Large intestine (tissue), 3 donors: ENCODE results near the gene DLK2. TPM values are rescaled to one million over a fixed set of nuclear protein-coding genes. Genes with fewer than 3 reads are reported as not detected.
A peak's percentile ranks its signal among the peaks of the same experiment; 100 is the strongest.

ENCODE experiments used
- DNase-seq, 2 donors: peaks; one replicate each; pipeline versions ENCODE4 v3.0.0 to v3.0.0-alpha.2; 2013
- H3K27ac ChIP-seq: one replicate; pipeline ENCODE4 v1.5.1; 2013; ENCODE audit warnings: low read length
- H3K27me3 ChIP-seq: 2 replicates; pipeline ENCODE4 v1.6.1; 2013; ENCODE audit warnings: low read length; ENCODE audit not compliant: control insufficient read depth, insufficient read depth
- H3K36me3 ChIP-seq: 2 replicates; pipeline ENCODE4 v1.6.1; 2013; ENCODE audit warnings: low read length; ENCODE audit not compliant: control insufficient read depth, insufficient read depth
- H3K4me1 ChIP-seq: one replicate; pipeline ENCODE4 v1.6.1; 2013; ENCODE audit warnings: low read length; ENCODE audit not compliant: control insufficient read depth, insufficient read depth
- H3K4me3 ChIP-seq: one replicate; pipeline ENCODE4 v1.5.1; 2013; ENCODE audit warnings: low read length
- H3K9me3 ChIP-seq: one replicate; pipeline ENCODE4 v1.6.1; 2013; ENCODE audit warnings: mild to moderate bottlenecking, low read depth, low read length, moderate library complexity; ENCODE audit not compliant: control insufficient read depth
- WGBS: methylation state at CpG from one replicate; pipeline ENCODE4 v1.1.5; 2013; ENCODE audit warnings: low lambda C conversion rate; ENCODE audit not compliant: insufficient coverage; 5-methylcytosine and 5-hydroxymethylcytosine counted together
- polyA plus RNA-seq: library from polyadenylated mRNA; unstranded; fragments of 120-200 nt; gene quantifications from one replicate; pipeline ENCODE4 v1.2.1, GENCODE V29; 2013

DLK2 gene
- polyA plus RNA-seq, 1 donor: 2.3 TPM

GRCh38 chr6:43481591-43482236 lies 26.4 kb upstream of the DLK2 start:
- WGBS: 33% methylated on average over 3 of the region's 11 CpGs
- peak overlapping the region; percentile 74 for H3K27ac ChIP-seq
- peak; percentile 79 to 89 for DNase-seq
- peaks cover 11% of the 10 kb centered on the region for H3K36me3 ChIP-seq
- H3K4me1 ChIP-seq: peaks cover 30% of the 10 kb centered on the region
- no peak overlapping the region for H3K4me3 ChIP-seq
- no peaks in the 10 kb centered on the region for H3K27me3 ChIP-seq
- no peaks in the 10 kb centered on the region for H3K9me3 ChIP-seq

GRCh38 chr6:43481075-43481474 lies 25.7 kb upstream of the DLK2 start:
- no peak for DNase-seq
- Histone ChIP-seq H3K4me1 (peaks cover 30% of the 10 kb centered on the region), H3K27ac (peak overlapping the region; percentile 74), H3K9me3 (no peaks in the 10 kb centered on the region), H3K36me3 (peaks cover 8% of the 10 kb centered on the region), H3K4me3 (no peak overlapping the region), H3K27me3 (no peaks in the 10 kb centered on the region)
- no CpG with 5 or more reads among the region's 2 CpGs for WGBS

GRCh38 chr6:43478008-43478372 lies 22.6 kb upstream of the DLK2 start:
- WGBS: no CpG with 5 or more reads among the region's 3 CpGs
- peak in 1 of 2 donors; percentile 19 for DNase-seq
- peak overlapping the region; percentile 48 for H3K27ac ChIP-seq
- no peaks in the 10 kb centered on the region for H3K27me3 ChIP-seq
- H3K4me1 ChIP-seq: peaks cover 30% of the 10 kb centered on the region
- no peaks in the 10 kb centered on the region for H3K36me3 ChIP-seq
- H3K9me3 ChIP-seq: no peaks in the 10 kb centered on the region
- peak overlapping the region; percentile 78 for H3K4me3 ChIP-seq

DNA sequence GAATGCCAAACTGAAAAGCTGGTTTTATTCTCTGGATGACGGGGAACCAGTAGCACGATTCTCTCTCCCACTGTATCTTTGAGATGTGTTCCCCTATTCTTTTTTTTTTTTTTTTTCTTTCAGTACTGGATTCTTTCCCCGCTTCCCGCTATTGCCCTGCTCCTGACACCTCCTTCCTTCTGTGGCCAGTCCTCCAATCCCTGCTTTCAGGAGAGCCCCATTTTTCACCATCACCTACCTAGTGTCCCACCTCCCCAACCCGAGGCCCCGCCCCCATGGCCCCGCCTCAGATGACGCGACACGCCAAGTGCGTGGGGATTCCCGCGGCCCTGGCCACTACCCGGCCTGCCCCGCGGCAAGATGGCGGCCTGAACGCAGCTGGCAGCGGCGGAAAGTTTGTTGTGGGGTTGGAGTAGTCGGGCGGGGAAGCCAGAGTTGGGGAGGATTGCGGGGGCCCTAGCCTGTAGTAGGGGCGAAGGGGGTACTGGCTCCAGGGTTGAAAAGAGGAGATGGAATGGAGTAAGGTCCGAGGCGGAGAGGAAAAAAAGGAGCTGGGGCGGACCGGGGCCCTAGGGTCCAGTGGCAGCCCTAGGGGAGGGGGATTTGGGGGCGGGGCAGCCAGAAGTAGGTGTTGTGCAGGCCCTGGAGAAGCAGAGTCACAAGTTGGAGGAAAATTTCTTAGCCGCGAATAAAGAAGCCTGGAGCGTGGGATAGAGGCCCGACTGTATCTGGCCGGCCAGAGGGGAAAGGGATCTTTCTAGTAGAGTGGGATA lies 22.1 kb upstream of the DLK2 start, which contains the start of gene TJAP1:
Gene TJAP1, plus strand, starts transcription at position 336 of the 773 bp plus-strand sequence. CDS start 21,432 bp downstream, outside the sequence.
- WGBS: no CpG with 5 or more reads among the region's 34 CpGs
- Histone ChIP-seq H3K27me3 (no peaks in the 10 kb centered on the region), H3K27ac (peak within 1 kb of the TSS; percentile 48), H3K9me3 (no peaks in the 10 kb centered on the region), H3K36me3 (no peaks in the 10 kb centered on the region), H3K4me1 (peaks cover 28% of the 10 kb centered on the region), H3K4me3 (peak within 1 kb of the TSS; percentile 78)
- peak; percentile 87 to 88 for DNase-seq

- no peak for DNase-seq
- Histone ChIP-seq H3K9me3 (no peaks in the 10 kb centered on the region), H3K4me3 (peak overlapping the region; percentile 78), H3K27me3 (no peaks in the 10 kb centered on the region), H3K4me1 (peaks cover 21% of the 10 kb centered on the region), H3K27ac (no peak overlapping the region), H3K36me3 (no peaks in the 10 kb centered on the region)
- WGBS: no CpG with 5 or more reads among the region's 2 CpGs
Observed at GRCh38 chr6:43476746-43477145, 21.4 kb upstream of the DLK2 start.

DNA sequence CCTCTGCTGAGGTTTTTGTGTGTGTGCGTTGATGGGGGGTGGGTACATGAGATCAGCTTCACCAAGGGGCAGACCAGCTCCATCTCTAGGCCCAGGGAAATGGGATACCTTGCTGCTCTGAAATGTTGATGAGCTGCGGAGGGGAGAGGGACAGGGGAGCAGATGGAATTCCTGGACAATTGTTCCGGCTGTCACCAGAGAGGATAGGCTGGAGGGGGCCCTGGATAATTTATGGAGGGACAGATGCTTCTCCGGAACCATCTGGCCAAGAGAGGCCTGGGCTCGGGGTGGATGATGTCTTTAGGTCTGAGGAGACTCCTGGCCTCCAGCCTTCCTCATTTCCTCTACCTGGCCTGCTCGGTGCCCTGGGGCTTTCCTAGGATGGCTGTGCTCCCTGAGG lies 20.2 kb upstream of the DLK2 start:
- Histone ChIP-seq H3K4me3 (no peak overlapping the region), H3K27me3 (no peaks in the 10 kb centered on the region), H3K36me3 (no peaks in the 10 kb centered on the region), H3K4me1 (peaks cover 9% of the 10 kb centered on the region), H3K27ac (no peak overlapping the region), H3K9me3 (no peaks in the 10 kb centered on the region)
- WGBS: no CpG with 5 or more reads among the region's 6 CpGs
- no peak for DNase-seq

DNA sequence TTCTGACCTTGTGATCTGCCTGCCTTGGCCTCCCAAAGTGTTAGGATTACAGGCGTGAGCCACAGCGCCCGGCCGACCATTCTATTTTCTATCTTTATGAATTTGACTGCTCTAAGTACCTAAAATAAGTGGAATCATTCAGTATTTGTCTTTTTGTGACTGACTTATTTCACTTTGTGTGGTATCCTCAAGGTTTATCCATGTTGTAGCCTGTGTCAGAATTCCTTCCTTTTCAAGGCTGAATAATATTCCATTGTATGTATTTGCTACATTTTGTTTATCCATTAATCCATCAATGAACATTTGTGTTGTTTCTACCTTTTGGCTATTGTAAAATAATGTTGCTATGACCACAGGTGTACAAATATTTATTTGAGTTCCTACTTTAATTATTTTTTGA lies 17.2 kb upstream of the DLK2 start:
- Histone ChIP-seq H3K9me3 (no peaks in the 10 kb centered on the region), H3K27ac (no peak overlapping the region), H3K4me3 (no peak overlapping the region), H3K4me1 (no peaks in the 10 kb centered on the region), H3K36me3 (no peaks in the 10 kb centered on the region), H3K27me3 (no peaks in the 10 kb centered on the region)
- WGBS: no CpG with 5 or more reads among the region's 4 CpGs
- DNase-seq: no peak

GRCh38 chr6:43471399-43471798 lies 16.1 kb upstream of the DLK2 start:
- no CpG with 5 or more reads among the region's 1 CpG for WGBS
- Histone ChIP-seq H3K9me3 (no peaks in the 10 kb centered on the region), H3K4me1 (no peaks in the 10 kb centered on the region), H3K27me3 (no peaks in the 10 kb centered on the region), H3K36me3 (no peaks in the 10 kb centered on the region), H3K27ac (no peak overlapping the region), H3K4me3 (no peak overlapping the region)
- DNase-seq: no peak

- Histone ChIP-seq H3K27me3 (no peaks in the 10 kb centered on the region), H3K4me3 (no peak overlapping the region), H3K27ac (no peak overlapping the region), H3K36me3 (no peaks in the 10 kb centered on the region), H3K9me3 (no peaks in the 10 kb centered on the region), H3K4me1 (no peaks in the 10 kb centered on the region)
- DNase-seq: no peak
- WGBS: no CpG with 5 or more reads among the region's 7 CpGs
Observed at GRCh38 chr6:43469947-43470346, 14.6 kb upstream of the DLK2 start.

GRCh38 chr6:43468748-43469681 lies 13.7 kb upstream of the DLK2 start:
- DNase-seq: no peak
- H3K27ac ChIP-seq: no peak overlapping the region
- WGBS: 100% methylated on average over 1 of the region's 13 CpGs

More at GRCh38 chr6:43468748-43469681, 13.7 kb upstream of the DLK2 start:
- Histone ChIP-seq H3K27me3 (no peaks in the 10 kb centered on the region), H3K4me3 (no peak overlapping the region), H3K36me3 (no peaks in the 10 kb centered on the region), H3K9me3 (no peaks in the 10 kb centered on the region), H3K4me1 (no peaks in the 10 kb centered on the region)
